H9 (cell line): ENCODE data around the gene MTRR. TPM values are rescaled to one million over a fixed set of nuclear protein-coding genes. Genes with fewer than 3 reads are reported as not detected.

ENCODE experiments used
- DNase-seq: peaks from one replicate; pipeline ENCODE4 v3.0.0-alpha.2; 2017
- H2AFZ ChIP-seq: one replicate; pipeline ENCODE4 v1.6.1; 2013; ENCODE audit warnings: mild to moderate bottlenecking, low read length, control low read depth, moderate library complexity
- H2AK5ac ChIP-seq: 2 replicates; pipeline ENCODE4 v1.6.1; 2013; ENCODE audit warnings: low read length, control low read depth, mixed read lengths; ENCODE audit not compliant: insufficient read length
- H2BK120ac ChIP-seq: one replicate; pipeline ENCODE4 v1.6.1; 2013; ENCODE audit warnings: low read depth, mild to moderate bottlenecking, low read length, control low read depth, inconsistent platforms; ENCODE audit not compliant: poor library complexity, severe bottlenecking
- H2BK12ac ChIP-seq: 2 replicates; pipeline ENCODE4 v1.6.1; 2013; ENCODE audit warnings: low read length, control low read depth, mixed read lengths, low read depth; ENCODE audit not compliant: insufficient read length
- H2BK15ac ChIP-seq: 2 replicates; pipeline ENCODE4 v1.6.1; 2013; ENCODE audit warnings: low read depth, low read length, control low read depth
- H2BK20ac ChIP-seq: one replicate; pipeline ENCODE4 v1.6.1; 2013; ENCODE audit warnings: low read depth, mild to moderate bottlenecking, low read length, control low read depth, inconsistent platforms; ENCODE audit not compliant: poor library complexity, severe bottlenecking
- H2BK5ac ChIP-seq: 2 replicates; pipeline ENCODE4 v1.6.1; 2013; ENCODE audit warnings: low read length, control low read depth, mixed read lengths; ENCODE audit not compliant: insufficient read length
- H3K14ac ChIP-seq: 2 replicates; pipeline ENCODE4 v1.6.1; 2013; ENCODE audit warnings: low read length, control low read depth; ENCODE audit not compliant: insufficient read depth
- H3K18ac ChIP-seq: 2 replicates; pipeline ENCODE4 v1.6.1; 2013; ENCODE audit warnings: low read depth, mild to moderate bottlenecking, mixed read lengths, low read length, control low read depth; ENCODE audit not compliant: insufficient read length
- H3K23ac ChIP-seq: 2 replicates; pipeline ENCODE4 v1.6.1; 2013; ENCODE audit warnings: low read length, control low read depth, mixed read lengths, low read depth; ENCODE audit not compliant: insufficient read length
- H3K23me2 ChIP-seq: 2 replicates; pipeline ENCODE4 v1.6.1; 2013; ENCODE audit warnings: low read depth, mild to moderate bottlenecking, mixed read lengths, low read length, control low read depth; ENCODE audit not compliant: insufficient read length, poor library complexity, severe bottlenecking
- H3K27ac ChIP-seq: 2 replicates; pipeline ENCODE4 v1.5.1; 2013; ENCODE audit warnings: low read length, control low read depth, mixed read lengths, low read depth; ENCODE audit not compliant: insufficient read length
- H3K27me3 ChIP-seq: 2 replicates; pipeline ENCODE4 v1.6.1; 2013; ENCODE audit warnings: low read length, control low read depth, inconsistent platforms; ENCODE audit not compliant: insufficient read depth
- H3K4ac ChIP-seq: 2 replicates; pipeline ENCODE4 v1.6.1; 2013; ENCODE audit warnings: low read depth, mild to moderate bottlenecking, control low read depth, inconsistent platforms, low read length, moderate library complexity
- H3K4me1 ChIP-seq: 2 replicates; pipeline ENCODE4 v1.6.1; 2013; ENCODE audit warnings: low read length, control low read depth, inconsistent platforms; ENCODE audit not compliant: insufficient read depth
- H3K4me2 ChIP-seq: 2 replicates; pipeline ENCODE4 v1.6.1; 2013; ENCODE audit warnings: low read length, control low read depth, mixed read lengths; ENCODE audit not compliant: insufficient read length, insufficient read depth
- H3K56ac ChIP-seq: 2 replicates; pipeline ENCODE4 v1.6.1; 2013; ENCODE audit warnings: low read depth, mild to moderate bottlenecking, mixed read lengths, low read length, control low read depth; ENCODE audit not compliant: insufficient read length
- H3K79me1 ChIP-seq: 2 replicates; pipeline ENCODE4 v1.6.1; 2013; ENCODE audit warnings: low read depth, mild to moderate bottlenecking, moderate library complexity, low read length, control low read depth, inconsistent platforms; ENCODE audit not compliant: insufficient read depth, poor library complexity, severe bottlenecking
- H3K79me2 ChIP-seq: 2 replicates; pipeline ENCODE4 v1.6.1; 2013; ENCODE audit warnings: low read length, control low read depth, inconsistent platforms; ENCODE audit not compliant: insufficient read depth
- H3K9ac ChIP-seq: 2 replicates; pipeline ENCODE4 v1.6.1; 2013; ENCODE audit warnings: low read length, control low read depth, mixed read lengths; ENCODE audit not compliant: insufficient read length; ENCODE audit errors: extremely low read depth
- H3K9me3 ChIP-seq: one replicate; pipeline ENCODE4 v1.6.1; 2013; ENCODE audit warnings: low read depth, low read length, inconsistent platforms; ENCODE audit not compliant: control insufficient read depth
- H3T11ph ChIP-seq: one replicate; pipeline ENCODE4 v1.6.1; 2013; ENCODE audit warnings: mild to moderate bottlenecking, low read length, control low read depth, inconsistent platforms
- H4K20me1 ChIP-seq: one replicate; pipeline ENCODE4 v1.6.1; 2013; ENCODE audit not compliant: control insufficient read depth, insufficient read length, insufficient read depth
- H4K5ac ChIP-seq: 2 replicates; pipeline ENCODE4 v1.6.1; 2013; ENCODE audit warnings: low read depth, mild to moderate bottlenecking, mixed read lengths, low read length, control low read depth; ENCODE audit not compliant: insufficient read length
- H4K8ac ChIP-seq: replicated peaks from 2 replicates; pipeline ENCODE4 v1.6.1; 2013; ENCODE audit warnings: low read length, control low read depth, mixed read lengths, low read depth; ENCODE audit not compliant: insufficient read length
- H4K91ac ChIP-seq: 2 replicates; pipeline ENCODE4 v1.6.1; 2013; ENCODE audit warnings: low read depth, mild to moderate bottlenecking, moderate library complexity, mixed read lengths, low read length, control low read depth; ENCODE audit not compliant: insufficient read length
- H3K27ac Mint-ChIP-seq, 3 experiments: 2 replicates in 2 of 3; 3 replicates in 1 of 3; pipeline ENCODE4 v1.8.0; 2020 to 2021; ENCODE audit warnings: mixed read lengths in 3 of 3, mild to moderate bottlenecking in 1 of 3, moderate library complexity in 1 of 3
- H3K27me3 Mint-ChIP-seq: 2 replicates; pipeline ENCODE4 v1.8.0; 2021; ENCODE audit warnings: low read depth, mild to moderate bottlenecking, moderate library complexity, mixed read lengths
- H3K36me3 Mint-ChIP-seq, 3 experiments: 2 replicates in 2 of 3; 3 replicates in 1 of 3; pipeline ENCODE4 v1.8.0; 2020 to 2021; ENCODE audit warnings: low read depth in 3 of 3, mixed read lengths in 3 of 3; ENCODE audit not compliant: insufficient read depth in 1 of 3
- H3K4me1 Mint-ChIP-seq, 2 experiments: 2 replicates each; pipeline ENCODE4 v1.8.0; 2020; ENCODE audit warnings: mixed read lengths in 2 of 2
- H3K4me3 Mint-ChIP-seq, 2 experiments: 2 replicates in 1 of 2; 3 replicates in 1 of 2; pipeline ENCODE4 v1.8.0; 2020 to 2021; ENCODE audit warnings: mild to moderate bottlenecking in 2 of 2, mixed read lengths in 2 of 2, moderate library complexity in 1 of 2
- H3K9me3 Mint-ChIP-seq, 2 experiments: 2 replicates in 1 of 2; 3 replicates in 1 of 2; pipeline ENCODE4 v1.8.0; 2020; ENCODE audit warnings: mild to moderate bottlenecking in 2 of 2, mixed read lengths in 2 of 2, moderate library complexity in 1 of 2
- WGBS: extraction: QIAGEN DNeasy Blood & Tissue Kit; methylation state at CpG from one replicate; pipeline ENCODE4 v1.1.7; 2013; ENCODE audit warnings: missing lambda C conversion rate, low lambda C conversion rate, mixed read lengths; ENCODE audit not compliant: insufficient read length; ENCODE audit errors: extremely low coverage; 5-methylcytosine and 5-hydroxymethylcytosine counted together
- total RNA-seq: library from RNA; stranded (reverse); gene quantifications from 2 replicates; pipeline ENCODE4 v1.2.1, GENCODE V29; 2021
- TF ChIP-seq, protein P1 (sequence below): fragments of 200-600 bp; sonication (generic); conservative IDR thresholded peaks from 3 replicates; pipeline ENCODE4 v1.8.0; 2021; ENCODE audit warnings: antibody characterized with exemption, mild to moderate bottlenecking

The MTRR gene
- total RNA-seq, 1 experiment from 2014 or later: 66.0 TPM

DNA sequence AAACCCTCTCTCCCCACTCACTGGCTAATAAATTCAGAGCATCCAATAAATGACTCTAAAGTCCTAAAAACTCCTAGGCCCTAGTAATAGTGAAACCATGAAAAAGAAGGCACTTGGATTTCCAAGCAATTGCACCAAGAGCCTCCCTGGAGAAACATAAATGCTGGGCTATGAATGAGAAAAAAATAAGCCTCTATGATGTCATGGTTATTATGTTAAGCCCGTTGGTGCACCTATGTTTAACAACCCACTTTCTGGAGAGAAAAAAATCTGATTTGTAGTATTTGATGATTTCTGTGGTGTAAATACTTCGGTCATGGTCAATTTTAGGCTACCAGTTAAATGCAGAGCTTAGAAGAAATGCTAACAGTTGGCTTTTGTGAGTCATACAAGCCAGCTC, 26.4 kb upstream of the MTRR start:
- no CpG with 5 or more reads among the region's 2 CpGs for WGBS
- Histone ChIP-seq H2AK5ac (no peak overlapping the region), H3K4me1 (no peaks in the 10 kb centered on the region), H3K9me3 (no peaks in the 10 kb centered on the region), H3K79me1 (no peaks in the 10 kb centered on the region), H3K23ac (no peak overlapping the region), H3K4me2 (no peak overlapping the region), H3K4ac (no peak overlapping the region), H3K18ac (no peak overlapping the region), H4K20me1 (no peaks in the 10 kb centered on the region), H2BK20ac (no peak overlapping the region), H4K5ac (no peak overlapping the region), H4K91ac (no peak overlapping the region), H3K79me2 (no peaks in the 10 kb centered on the region), H2AFZ (no peak overlapping the region), H3K27me3 (no peaks in the 10 kb centered on the region; the same call in 1 of the 2 replicates), H2BK15ac (no peak overlapping the region), H3K23me2 (no peaks in the 10 kb centered on the region), H2BK120ac (no peak overlapping the region), H2BK5ac (no peak overlapping the region), H3T11ph (no peak overlapping the region), H3K56ac (no peak overlapping the region), H4K8ac (no peak overlapping the region), H3K14ac (no peak overlapping the region), H3K27ac (no peak overlapping the region), H2BK12ac (no peak overlapping the region), H3K9ac (no peak overlapping the region)
- Mint-ChIP-seq H3K9me3 (peaks cover 0 to 6% of the 10 kb centered on the region in 2 experiments; a peak in 1 of 5 replicates), H3K27ac (no peak overlapping the region), H3K27me3 (peaks cover 6% of the 10 kb centered on the region), H3K4me1 (no peaks in the 10 kb centered on the region), H3K36me3 (peaks cover 0 to 8% (median 0%) of the 10 kb centered on the region in 3 experiments; a peak in 1 of 7 replicates), H3K4me3 (no peak overlapping the region)
- TF ChIP-seq, protein P1, sequence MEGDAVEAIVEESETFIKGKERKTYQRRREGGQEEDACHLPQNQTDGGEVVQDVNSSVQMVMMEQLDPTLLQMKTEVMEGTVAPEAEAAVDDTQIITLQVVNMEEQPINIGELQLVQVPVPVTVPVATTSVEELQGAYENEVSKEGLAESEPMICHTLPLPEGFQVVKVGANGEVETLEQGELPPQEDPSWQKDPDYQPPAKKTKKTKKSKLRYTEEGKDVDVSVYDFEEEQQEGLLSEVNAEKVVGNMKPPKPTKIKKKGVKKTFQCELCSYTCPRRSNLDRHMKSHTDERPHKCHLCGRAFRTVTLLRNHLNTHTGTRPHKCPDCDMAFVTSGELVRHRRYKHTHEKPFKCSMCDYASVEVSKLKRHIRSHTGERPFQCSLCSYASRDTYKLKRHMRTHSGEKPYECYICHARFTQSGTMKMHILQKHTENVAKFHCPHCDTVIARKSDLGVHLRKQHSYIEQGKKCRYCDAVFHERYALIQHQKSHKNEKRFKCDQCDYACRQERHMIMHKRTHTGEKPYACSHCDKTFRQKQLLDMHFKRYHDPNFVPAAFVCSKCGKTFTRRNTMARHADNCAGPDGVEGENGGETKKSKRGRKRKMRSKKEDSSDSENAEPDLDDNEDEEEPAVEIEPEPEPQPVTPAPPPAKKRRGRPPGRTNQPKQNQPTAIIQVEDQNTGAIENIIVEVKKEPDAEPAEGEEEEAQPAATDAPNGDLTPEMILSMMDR: no peak
- DNase-seq: no peak
